ENCODE measurements around the gene PEA15.
A peak's percentile ranks its signal among the peaks of the same experiment; 100 is the strongest.

PEA15 gene

GRCh38 chr1:160225345-160225744 lies 20.2 kb downstream of the PEA15 start (continued):
- no peak for TF ChIP-seq ZFP41 (tag by site-specific recombination; IDR thresholded peaks at IDR 0.05; ENCODE audit: borderline replicate concordance)
- no peak for TF ChIP-seq ZNF626 (tag by site-specific recombination; IDR thresholded peaks at IDR 0.05)
- TF ChIP-seq ZBTB48 (tag by site-specific recombination; IDR thresholded peaks at IDR 0.05), result no peak
- TF ChIP-seq MYNN (tag by site-specific recombination; IDR thresholded peaks at IDR 0.05; ENCODE audit: borderline replicate concordance), result no peak
- no peak for TF ChIP-seq ZSCAN5A (tag by site-specific recombination; IDR thresholded peaks at IDR 0.05)

GRCh38 chr1:160226623-160227022 lies 21.4 kb downstream of the PEA15 start:
- Histone ChIP-seq H3K36me3 (ENCODE audit: control insufficient read depth in 2 of 2, insufficient read depth in 1 of 2, low read length in 2 of 2) (peaks cover 70 to 99% of the 10 kb centered on the region in 2 experiments), H3K27ac (ENCODE audit: extremely low read depth, low read depth, low read length) (no peak overlapping the region), H3K9me3 (ENCODE audit: control insufficient read depth, insufficient read depth, low read depth, low read length) (no peaks in the 10 kb centered on the region), H3K4me3 (ENCODE audit: low read depth, low read length) (no peak overlapping the region), H3K4me1 (ENCODE audit: control insufficient read depth, insufficient read depth, low read length) (no peaks in the 10 kb centered on the region)
- ChIA-PET CTCF (interaction anchor here (1.0 to 2.5 kb wide), 4 partner anchors 18 to 125 kb away, joined by 3 to 6 read pairs (median 6); no protein-coding TSS in a partner anchor), POLR2A (interaction anchor here (1.1 kb wide), 1 partner anchor 22 kb away, joined by 3 read pairs; no protein-coding TSS in a partner anchor)
- TF ChIP-seq ZNF239 (tag by site-specific recombination; IDR thresholded peaks at IDR 0.05) (no peak), ZNF354C (tag by site-specific recombination; IDR thresholded peaks at IDR 0.05; ENCODE audit: borderline replicate concordance, low read depth) (no peak), ZNF391 (tag by site-specific recombination; IDR thresholded peaks at IDR 0.05; ENCODE audit: borderline replicate concordance, low read depth) (no peak)

- Histone ChIP-seq H3K4me1 (ENCODE audit: control insufficient read depth, insufficient read depth, low read length) (no peaks in the 10 kb centered on the region), H3K4me3 (ENCODE audit: low read depth, low read length) (no peak overlapping the region), H3K27ac (ENCODE audit: extremely low read depth, low read depth, low read length) (no peak overlapping the region), H3K9me3 (ENCODE audit: control insufficient read depth, insufficient read depth, low read depth, low read length) (no peaks in the 10 kb centered on the region), H3K36me3 (ENCODE audit: control insufficient read depth in 2 of 2, insufficient read depth in 1 of 2, low read length in 2 of 2) (peaks cover 70 to 99% of the 10 kb centered on the region in 2 experiments)
- ChIA-PET POLR2A (interaction anchor here (1.1 kb wide), 1 partner anchor 22 kb away, joined by 3 read pairs; no protein-coding TSS in a partner anchor), CTCF (interaction anchor here (1.0 to 2.5 kb wide), 4 partner anchors 18 to 125 kb away, joined by 3 to 6 read pairs (median 6); no protein-coding TSS in a partner anchor)
- TF ChIP-seq GLIS2 (tag by site-specific recombination; IDR thresholded peaks at IDR 0.05) (no peak), ZNF621 (tag by site-specific recombination; IDR thresholded peaks at IDR 0.05) (no peak), KLF1 (tag by site-specific recombination; IDR thresholded peaks at IDR 0.05) (peak; percentile 54), ZNF664 (tag by site-specific recombination; IDR thresholded peaks at IDR 0.05) (no peak), ZNF239 (tag by site-specific recombination; IDR thresholded peaks at IDR 0.05) (no peak), ZNF629 (tag by site-specific recombination; IDR thresholded peaks at IDR 0.05) (0 out of 2 replicates have a peak, but pooled peaks have one; percentile 24)
Measured at GRCh38 chr1:160227034-160227433, 21.9 kb downstream of the PEA15 start.

GRCh38 chr1:160227561-160227960 lies 22.4 kb downstream of the PEA15 start:
- POLR2A ChIA-PET, result interaction anchor here (1.1 kb wide), 1 partner anchor 23 kb away, joined by 3 read pairs; no protein-coding TSS in a partner anchor
- H3K36me3 ChIP-seq (ENCODE audit: control insufficient read depth in 2 of 2, insufficient read depth in 1 of 2, low read length in 2 of 2), result peaks cover 70 to 98% of the 10 kb centered on the region in 2 experiments

GRCh38 chr1:160228431-160228830 lies 23.2 kb downstream of the PEA15 start:
- peaks cover 64 to 98% of the 10 kb centered on the region in 2 experiments for H3K36me3 ChIP-seq (ENCODE audit: control insufficient read depth in 2 of 2, insufficient read depth in 1 of 2, low read length in 2 of 2)
- H3K4me3 ChIP-seq (ENCODE audit: low read depth, low read length), result no peak overlapping the region
- CTCF ChIA-PET, result interaction anchor here (0.7 to 2.5 kb wide), 5 partner anchors 9 to 142 kb away, joined by 3 to 19 read pairs (median 9); no protein-coding TSS in a partner anchor
- no peaks in the 10 kb centered on the region for H3K4me1 ChIP-seq (ENCODE audit: control insufficient read depth, insufficient read depth, low read length)
- no peaks in the 10 kb centered on the region for H3K9me3 ChIP-seq (ENCODE audit: control insufficient read depth, insufficient read depth, low read depth, low read length)
- H3K27ac ChIP-seq (ENCODE audit: extremely low read depth, low read depth, low read length), result no peak overlapping the region
- POLR2A ChIA-PET, result interaction anchor here (0.6 kb wide), 1 partner anchor 9 kb away, joined by 3 read pairs; no protein-coding TSS in a partner anchor
- no peak for TF ChIP-seq ZNF571 (tag by site-specific recombination; IDR thresholded peaks at IDR 0.05)
- TF ChIP-seq ZFP41 (tag by site-specific recombination; IDR thresholded peaks at IDR 0.05; ENCODE audit: borderline replicate concordance), result no peak
- no peak for TF ChIP-seq CTCF (tag by site-specific recombination; IDR thresholded peaks at IDR 0.05)
- no peak for TF ChIP-seq ZNF214 (tag by site-specific recombination; IDR thresholded peaks at IDR 0.05; ENCODE audit: borderline replicate concordance)
- no peak for TF ChIP-seq PATZ1 (tag by site-specific recombination; IDR thresholded peaks at IDR 0.05)

More at GRCh38 chr1:160227561-160227960, 22.4 kb downstream of the PEA15 start:
- Histone ChIP-seq H3K27ac (ENCODE audit: extremely low read depth, low read depth, low read length) (no peak overlapping the region), H3K4me1 (ENCODE audit: control insufficient read depth, insufficient read depth, low read length) (no peaks in the 10 kb centered on the region), H3K4me3 (ENCODE audit: low read depth, low read length) (no peak overlapping the region), H3K9me3 (ENCODE audit: control insufficient read depth, insufficient read depth, low read depth, low read length) (no peaks in the 10 kb centered on the region)
- CTCF ChIA-PET, result interaction anchor here (0.7 to 2.5 kb wide), 6 partner anchors 8 to 126 kb away, joined by 3 to 9 read pairs (median 6); no protein-coding TSS in a partner anchor
- no peak for TF ChIP-seq ZNF112 (tag by site-specific recombination; IDR thresholded peaks at IDR 0.05)
- TF ChIP-seq ZNF211 (tag by site-specific recombination; IDR thresholded peaks at IDR 0.05; ENCODE audit: low read depth), result no peak
- TF ChIP-seq ZNF776 (tag by site-specific recombination; IDR thresholded peaks at IDR 0.05; ENCODE audit: borderline replicate concordance), result no peak
- TF ChIP-seq ZNF600 (tag by site-specific recombination; IDR thresholded peaks at IDR 0.05), result no peak
